VCaP (cell line): ENCODE results near the gene NABP1.

ENCODE experiments used
- H3K27ac ChIP-seq: fragments of 450-650 bp; 2 replicates; pipeline ENCODE4 v1.5.1; 2017
- TF ChIP-seq, protein P1 (sequence below): fragments of 450-650 bp; conservative IDR thresholded peaks from 2 replicates; pipeline ENCODE4 v1.5.1; 2017; ENCODE audit warnings: mild to moderate bottlenecking, moderate library complexity

The NABP1 gene

DNA sequence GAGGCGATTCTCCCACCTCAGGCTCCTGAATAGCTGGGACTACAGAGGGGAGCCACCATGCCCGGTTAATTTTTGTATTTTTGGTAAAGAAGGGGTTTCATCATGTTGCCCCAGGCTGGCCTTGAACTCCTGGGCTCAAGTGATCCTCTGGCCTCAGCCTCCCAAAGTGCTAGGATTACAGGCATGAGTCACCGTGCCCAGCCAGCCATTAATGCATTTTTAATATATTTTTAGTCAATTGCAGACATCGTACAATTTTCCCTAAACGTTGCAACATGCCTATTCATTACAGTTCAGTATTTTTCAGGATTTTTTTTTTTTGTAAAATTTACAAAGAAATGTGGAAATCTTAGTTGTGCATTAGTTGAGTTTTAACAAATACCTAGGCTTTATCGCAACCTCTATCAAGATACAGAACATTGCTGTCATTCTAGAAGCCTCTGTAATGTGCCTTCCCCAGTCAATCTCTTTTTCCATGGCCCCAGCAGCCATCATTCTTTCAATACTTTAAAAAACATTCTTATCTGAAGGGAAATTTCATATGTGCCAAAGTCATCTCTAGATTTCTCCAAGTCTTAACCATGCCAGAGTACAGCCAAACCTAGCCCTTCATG, 14.7 kb downstream of the NABP1 start:
- H3K27ac ChIP-seq, result no peak overlapping the region
- TF ChIP-seq, protein P1, sequence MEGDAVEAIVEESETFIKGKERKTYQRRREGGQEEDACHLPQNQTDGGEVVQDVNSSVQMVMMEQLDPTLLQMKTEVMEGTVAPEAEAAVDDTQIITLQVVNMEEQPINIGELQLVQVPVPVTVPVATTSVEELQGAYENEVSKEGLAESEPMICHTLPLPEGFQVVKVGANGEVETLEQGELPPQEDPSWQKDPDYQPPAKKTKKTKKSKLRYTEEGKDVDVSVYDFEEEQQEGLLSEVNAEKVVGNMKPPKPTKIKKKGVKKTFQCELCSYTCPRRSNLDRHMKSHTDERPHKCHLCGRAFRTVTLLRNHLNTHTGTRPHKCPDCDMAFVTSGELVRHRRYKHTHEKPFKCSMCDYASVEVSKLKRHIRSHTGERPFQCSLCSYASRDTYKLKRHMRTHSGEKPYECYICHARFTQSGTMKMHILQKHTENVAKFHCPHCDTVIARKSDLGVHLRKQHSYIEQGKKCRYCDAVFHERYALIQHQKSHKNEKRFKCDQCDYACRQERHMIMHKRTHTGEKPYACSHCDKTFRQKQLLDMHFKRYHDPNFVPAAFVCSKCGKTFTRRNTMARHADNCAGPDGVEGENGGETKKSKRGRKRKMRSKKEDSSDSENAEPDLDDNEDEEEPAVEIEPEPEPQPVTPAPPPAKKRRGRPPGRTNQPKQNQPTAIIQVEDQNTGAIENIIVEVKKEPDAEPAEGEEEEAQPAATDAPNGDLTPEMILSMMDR, result no peak

DNA sequence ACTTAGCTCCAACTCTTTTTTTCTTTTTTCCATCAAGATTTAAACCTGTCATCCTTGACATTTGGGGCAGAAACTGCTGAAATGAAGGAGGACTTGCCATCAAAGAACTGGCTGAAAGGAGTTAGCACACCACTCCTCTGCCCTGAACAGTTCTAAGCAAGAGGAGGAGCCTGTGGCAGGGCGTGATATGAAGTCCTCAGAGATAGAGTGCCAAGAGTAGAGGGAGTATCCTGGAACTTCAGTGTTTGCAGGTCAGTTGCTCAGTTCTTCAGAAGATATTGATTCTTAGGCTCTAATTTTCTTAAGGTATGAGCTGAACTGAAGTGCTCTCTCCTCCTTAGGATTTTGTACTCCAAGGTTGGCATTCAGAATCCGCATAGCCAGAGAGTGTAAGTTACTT, 15.2 kb downstream of the NABP1 start:
- no peak overlapping the region for H3K27ac ChIP-seq
- TF ChIP-seq, protein P1, result no peak

DNA sequence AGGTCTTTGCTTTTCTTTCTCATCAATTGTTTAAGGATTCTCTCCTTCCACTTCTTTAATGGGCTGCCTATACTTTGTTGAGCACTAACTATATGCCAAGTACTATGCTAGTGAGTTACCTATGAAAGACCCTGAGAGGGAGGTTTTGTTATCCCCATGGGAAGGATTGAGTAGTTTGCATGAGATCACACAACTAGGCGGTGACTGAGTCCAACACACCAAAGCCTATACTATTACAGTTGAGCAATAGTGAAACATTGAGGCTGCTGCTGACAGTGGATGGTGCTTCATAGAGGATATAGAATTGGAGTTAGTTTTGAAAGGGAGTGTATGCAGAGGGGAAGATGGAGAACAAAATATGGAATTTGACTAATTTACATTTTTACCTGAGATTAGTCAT, 15.8 kb downstream of the NABP1 start:
- H3K27ac ChIP-seq, result no peak overlapping the region
- TF ChIP-seq, protein P1, result no peak

DNA sequence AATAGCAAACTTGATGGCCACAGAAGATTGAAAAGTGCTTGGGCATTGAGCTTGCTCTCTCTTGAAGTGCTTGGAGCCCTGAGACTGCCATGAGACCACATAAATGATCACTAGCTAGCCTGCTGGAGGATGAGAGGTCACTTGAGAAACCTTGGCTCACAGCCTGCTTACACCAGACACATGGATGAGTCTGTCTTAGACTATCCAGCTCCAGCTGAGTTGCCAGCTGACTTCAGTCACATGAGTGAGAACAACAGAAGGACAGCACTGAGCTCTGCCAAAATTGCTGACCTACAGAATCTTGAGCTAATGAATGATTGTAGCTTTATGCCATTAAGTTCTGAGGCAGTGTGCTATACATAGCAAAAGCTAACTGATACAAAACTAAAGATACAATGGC, 18.1 kb downstream of the NABP1 start:
- TF ChIP-seq, protein P1, result no peak
- no peak overlapping the region for H3K27ac ChIP-seq

DNA sequence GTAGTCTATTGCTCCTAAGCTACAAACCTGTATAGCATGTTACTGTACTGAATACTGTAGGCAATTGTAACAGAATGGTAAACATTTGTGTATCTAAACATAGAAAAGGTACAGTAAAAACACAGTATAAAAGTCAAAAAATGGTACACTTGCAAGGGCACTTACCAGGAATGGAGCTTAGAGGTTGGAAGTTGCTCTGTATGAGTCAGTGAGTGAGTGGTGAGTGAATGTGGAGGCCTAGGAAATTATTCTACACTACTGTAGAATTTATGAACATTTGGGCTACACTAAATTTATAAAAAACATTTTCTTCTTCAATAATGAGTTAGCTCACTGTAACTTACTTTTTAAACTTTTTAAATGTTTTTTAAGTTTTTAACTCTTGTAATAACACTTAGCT, 19.0 kb downstream of the NABP1 start:
- TF ChIP-seq, protein P1, result no peak

DNA sequence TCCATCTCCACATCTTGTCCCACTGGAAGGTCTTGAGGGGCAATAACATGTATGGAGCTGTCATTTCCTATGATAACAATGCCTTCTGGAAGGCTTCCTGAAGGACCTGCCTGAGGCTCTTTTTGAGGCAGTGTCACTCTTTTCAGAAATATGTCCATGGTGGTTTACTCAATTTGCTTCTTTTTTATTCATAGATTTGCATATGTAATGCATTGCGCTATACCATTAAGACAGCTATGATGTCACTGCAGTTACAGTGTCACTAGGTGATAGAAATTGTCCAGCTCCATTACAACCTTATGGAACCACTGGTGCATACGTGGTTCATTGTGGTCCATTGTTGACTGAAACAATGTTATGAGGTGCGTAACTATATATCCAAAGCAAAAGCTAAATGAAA, 19.9 kb downstream of the NABP1 start:
- TF ChIP-seq, protein P1, result no peak
- no peak overlapping the region for H3K27ac ChIP-seq

More for the DNA sequence above, 19.0 kb downstream of the NABP1 start:
- no peak overlapping the region for H3K27ac ChIP-seq

DNA sequence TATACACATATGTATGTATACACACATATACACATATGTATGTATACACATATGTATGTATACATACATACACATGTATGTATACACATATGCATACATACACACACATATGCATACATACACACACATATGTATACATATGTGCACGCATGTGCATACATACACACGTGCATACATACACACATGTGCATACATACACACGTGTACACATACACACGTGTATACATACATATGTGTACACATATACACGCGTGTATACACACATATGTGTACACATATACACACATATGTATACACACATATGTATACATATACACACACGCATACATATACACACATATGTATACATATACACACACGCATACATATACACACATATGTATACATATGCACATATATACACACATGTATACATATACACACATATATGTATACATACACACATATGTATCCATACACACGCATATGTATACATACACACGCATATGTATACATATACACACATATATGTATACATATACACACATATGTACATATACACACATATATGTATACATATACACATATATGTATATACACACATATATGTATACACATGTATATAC, 21.5 kb downstream of the NABP1 start:
- TF ChIP-seq, protein P1, result no peak
- no peak overlapping the region for H3K27ac ChIP-seq
